Measurements from ENCODE around the gene PLTP.

DNA sequence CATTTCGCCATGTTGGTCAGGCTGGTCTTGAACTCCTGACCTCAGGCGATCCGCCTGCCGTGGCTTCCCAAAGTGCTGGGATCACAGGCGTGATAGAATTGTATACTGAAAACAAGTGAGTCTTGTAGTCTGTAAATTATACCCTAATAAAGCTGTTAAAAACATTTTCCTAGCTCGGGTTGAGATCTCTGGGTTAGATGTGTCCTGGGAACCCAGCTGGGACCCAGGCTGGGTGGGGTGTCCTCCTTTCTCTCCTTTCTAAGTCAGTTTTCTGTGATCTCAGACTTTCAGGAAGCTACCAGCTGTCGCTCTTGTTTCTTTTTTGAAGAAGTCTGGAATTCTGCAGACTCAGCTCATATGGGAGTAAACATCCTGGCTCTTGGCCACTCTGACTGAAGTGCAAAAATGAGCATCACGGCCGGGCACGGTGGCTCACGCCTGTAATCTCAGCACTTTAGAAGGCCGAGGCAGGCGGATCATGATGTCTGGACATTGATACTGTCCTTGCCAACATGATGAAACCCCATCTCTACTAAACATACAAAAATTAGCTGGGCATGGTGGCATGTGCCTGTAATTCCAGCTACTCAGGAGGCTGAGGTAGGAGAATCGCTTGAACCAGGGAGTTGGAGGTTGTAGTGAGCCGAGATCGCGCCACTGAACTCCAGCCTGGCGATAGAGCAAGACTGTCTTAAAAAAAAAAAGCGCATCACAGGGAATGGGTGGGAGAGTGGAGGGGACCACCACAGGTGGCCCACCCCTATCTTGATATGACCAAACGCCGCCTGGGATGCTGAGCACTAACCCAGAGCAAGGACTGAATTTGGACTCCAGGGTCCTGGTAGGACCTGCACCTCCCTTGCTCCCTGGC, 12.7 kb upstream of the PLTP start:
- TF ChIP-seq EP300 (IDR thresholded peaks at IDR 0.05) (no peak), POLR2AphosphoS5 (IDR thresholded peaks at IDR 0.05) (no peak)
- TF ChIP-seq, protein P1, sequence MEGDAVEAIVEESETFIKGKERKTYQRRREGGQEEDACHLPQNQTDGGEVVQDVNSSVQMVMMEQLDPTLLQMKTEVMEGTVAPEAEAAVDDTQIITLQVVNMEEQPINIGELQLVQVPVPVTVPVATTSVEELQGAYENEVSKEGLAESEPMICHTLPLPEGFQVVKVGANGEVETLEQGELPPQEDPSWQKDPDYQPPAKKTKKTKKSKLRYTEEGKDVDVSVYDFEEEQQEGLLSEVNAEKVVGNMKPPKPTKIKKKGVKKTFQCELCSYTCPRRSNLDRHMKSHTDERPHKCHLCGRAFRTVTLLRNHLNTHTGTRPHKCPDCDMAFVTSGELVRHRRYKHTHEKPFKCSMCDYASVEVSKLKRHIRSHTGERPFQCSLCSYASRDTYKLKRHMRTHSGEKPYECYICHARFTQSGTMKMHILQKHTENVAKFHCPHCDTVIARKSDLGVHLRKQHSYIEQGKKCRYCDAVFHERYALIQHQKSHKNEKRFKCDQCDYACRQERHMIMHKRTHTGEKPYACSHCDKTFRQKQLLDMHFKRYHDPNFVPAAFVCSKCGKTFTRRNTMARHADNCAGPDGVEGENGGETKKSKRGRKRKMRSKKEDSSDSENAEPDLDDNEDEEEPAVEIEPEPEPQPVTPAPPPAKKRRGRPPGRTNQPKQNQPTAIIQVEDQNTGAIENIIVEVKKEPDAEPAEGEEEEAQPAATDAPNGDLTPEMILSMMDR (IDR thresholded peaks at IDR 0.05): no peak

All from suprapubic skin (tissue), 4 donors.